Measurements from ENCODE around the gene FKBP1A.

Gene FKBP1A
- 28.1 to 30.6 (median 29.3) reads per million in 3 donors for total RNA-seq

DNA sequence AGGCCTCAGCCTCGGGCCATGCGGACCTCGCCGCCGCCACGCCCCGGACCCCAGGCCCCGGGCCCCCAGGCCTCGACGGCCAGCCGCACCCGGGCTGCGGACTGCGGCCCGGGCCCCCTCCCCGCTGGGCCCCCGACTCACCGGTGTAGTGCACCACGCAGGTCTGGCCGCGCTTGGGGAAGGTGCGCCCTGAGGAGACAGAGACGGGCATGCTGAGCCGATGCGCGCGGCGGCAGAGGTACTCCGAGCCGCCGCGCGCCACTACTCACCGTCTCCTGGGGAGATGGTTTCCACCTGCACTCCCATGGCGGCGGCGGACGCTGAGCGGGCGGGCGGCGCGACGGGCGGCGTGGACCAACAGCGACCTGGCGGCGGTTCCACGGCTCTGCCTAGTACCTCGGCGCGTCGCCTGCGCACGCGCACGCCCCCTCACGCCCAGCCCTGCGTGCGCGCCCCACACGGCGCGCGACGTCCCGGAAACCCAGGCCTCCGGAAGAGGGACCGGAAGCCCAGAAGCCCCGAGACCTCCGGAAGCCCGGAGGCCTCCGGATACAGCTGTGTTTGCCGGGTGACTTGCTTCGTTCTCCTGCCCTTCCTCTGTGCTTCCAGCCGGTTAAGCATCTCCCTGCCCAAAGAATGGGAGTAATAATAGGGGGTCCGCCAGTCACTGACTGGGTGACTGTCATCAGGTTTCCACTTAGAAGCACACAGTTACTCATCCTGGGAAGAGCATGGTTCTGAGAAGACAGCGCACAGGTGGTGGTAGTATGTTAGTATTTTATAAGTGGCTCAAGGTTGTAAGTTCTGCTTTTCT is at the start of gene FKBP1A:
TSS of gene FKBP1A (minus strand) at position 362 of the 814 bp plus-strand sequence. CDS start at position 306, 56 bp downstream.
- DNase-seq, result peak; percentile 85 to 87 (median 86)
- Histone ChIP-seq H3K27me3 (replicated peaks; ENCODE audit: control insufficient read depth, insufficient read depth, low read length, poor library complexity, severe bottlenecking) (no peaks in the 10 kb centered on the region), H3K4me1 (ENCODE audit: control insufficient read depth, insufficient read depth, low read length, poor library complexity, severe bottlenecking) (peaks cover 45% of the 10 kb centered on the region), H3K36me3 (ENCODE audit: control insufficient read depth, insufficient read depth, low read length) (no peaks in the 10 kb centered on the region), H3K4me3 (ENCODE audit: insufficient read depth, low read depth, low read length, poor library complexity, severe bottlenecking) (peak within 1 kb of the TSS; percentile 69), H3K9me3 (ENCODE audit: control insufficient read depth, low read length) (no peaks in the 10 kb centered on the region), H3K27ac (ENCODE audit: insufficient read depth, low read length, poor library complexity, severe bottlenecking) (peak within 1 kb of the TSS; percentile 70)

DNA sequence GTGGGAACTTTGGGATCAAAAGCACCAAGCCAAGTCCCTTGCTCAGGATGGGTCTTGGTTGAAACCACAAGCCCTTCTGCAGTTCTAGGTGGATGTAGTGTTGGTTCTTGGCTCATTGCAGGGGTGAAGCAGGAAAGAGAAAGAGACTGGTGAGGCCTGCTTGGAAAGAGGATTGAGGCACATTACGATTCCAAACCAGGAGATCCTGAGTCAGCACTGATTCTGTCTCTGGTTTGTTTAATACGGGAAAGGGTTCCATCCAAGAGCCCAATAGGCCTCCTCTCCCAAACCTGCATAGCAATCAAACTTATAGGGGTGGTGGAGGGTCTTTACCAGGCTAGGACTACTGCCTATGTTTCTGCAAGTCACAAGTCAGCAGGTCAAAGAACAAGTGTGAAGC is 49.5 kb upstream of the FKBP1A start:
- H3K27me3 ChIP-seq (replicated peaks; ENCODE audit: control insufficient read depth, insufficient read depth, low read length, poor library complexity, severe bottlenecking), result no peaks in the 10 kb centered on the region
- H3K4me3 ChIP-seq (ENCODE audit: insufficient read depth, low read depth, low read length, poor library complexity, severe bottlenecking), result no peak overlapping the region
- no peaks in the 10 kb centered on the region for H3K4me1 ChIP-seq (ENCODE audit: control insufficient read depth, insufficient read depth, low read length, poor library complexity, severe bottlenecking)
- H3K36me3 ChIP-seq (ENCODE audit: control insufficient read depth, insufficient read depth, low read length), result peaks cover 57% of the 10 kb centered on the region
- no peak for DNase-seq
- H3K27ac ChIP-seq (ENCODE audit: insufficient read depth, low read length, poor library complexity, severe bottlenecking), result no peak overlapping the region
- no peaks in the 10 kb centered on the region for H3K9me3 ChIP-seq (ENCODE audit: control insufficient read depth, low read length)

- Histone ChIP-seq H3K4me1 (ENCODE audit: control insufficient read depth, insufficient read depth, low read length, poor library complexity, severe bottlenecking) (no peaks in the 10 kb centered on the region), H3K36me3 (ENCODE audit: control insufficient read depth, insufficient read depth, low read length) (peaks cover 47% of the 10 kb centered on the region), H3K27me3 (replicated peaks; ENCODE audit: control insufficient read depth, insufficient read depth, low read length, poor library complexity, severe bottlenecking) (no peaks in the 10 kb centered on the region), H3K27ac (ENCODE audit: insufficient read depth, low read length, poor library complexity, severe bottlenecking) (no peak overlapping the region), H3K4me3 (ENCODE audit: insufficient read depth, low read depth, low read length, poor library complexity, severe bottlenecking) (no peak overlapping the region), H3K9me3 (ENCODE audit: control insufficient read depth, low read length) (no peaks in the 10 kb centered on the region)
- no peak for DNase-seq
Observed at GRCh38 chr20:1441133-1441532, 48.3 kb upstream of the FKBP1A start.

DNA sequence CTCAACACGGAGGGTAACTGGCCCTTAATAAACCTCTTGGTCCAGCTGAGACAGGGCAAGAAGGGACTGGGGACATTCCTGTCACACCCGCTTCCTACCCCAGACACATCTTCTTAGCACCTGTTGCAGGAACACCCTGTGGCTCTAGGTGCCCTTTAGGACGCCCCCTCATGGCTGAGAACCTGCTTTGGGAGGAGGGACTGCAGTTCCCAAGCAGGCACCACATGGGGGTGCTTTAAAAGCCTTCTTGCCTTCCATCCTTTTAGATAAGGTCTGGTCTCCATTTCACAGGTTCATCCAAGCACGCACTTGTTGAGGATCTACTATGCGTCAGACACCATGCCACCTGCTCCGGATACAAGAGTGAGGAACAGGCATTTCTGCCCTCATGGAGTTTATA is 47.2 kb upstream of the FKBP1A start:
- H3K9me3 ChIP-seq (ENCODE audit: control insufficient read depth, low read length), result no peaks in the 10 kb centered on the region
- no peaks in the 10 kb centered on the region for H3K27me3 ChIP-seq (replicated peaks; ENCODE audit: control insufficient read depth, insufficient read depth, low read length, poor library complexity, severe bottlenecking)
- no peak overlapping the region for H3K4me3 ChIP-seq (ENCODE audit: insufficient read depth, low read depth, low read length, poor library complexity, severe bottlenecking)
- H3K36me3 ChIP-seq (ENCODE audit: control insufficient read depth, insufficient read depth, low read length), result peaks cover 36% of the 10 kb centered on the region
- H3K27ac ChIP-seq (ENCODE audit: insufficient read depth, low read length, poor library complexity, severe bottlenecking), result no peak overlapping the region
- peaks cover 5% of the 10 kb centered on the region for H3K4me1 ChIP-seq (ENCODE audit: control insufficient read depth, insufficient read depth, low read length, poor library complexity, severe bottlenecking)
- DNase-seq, result no peak

DNA sequence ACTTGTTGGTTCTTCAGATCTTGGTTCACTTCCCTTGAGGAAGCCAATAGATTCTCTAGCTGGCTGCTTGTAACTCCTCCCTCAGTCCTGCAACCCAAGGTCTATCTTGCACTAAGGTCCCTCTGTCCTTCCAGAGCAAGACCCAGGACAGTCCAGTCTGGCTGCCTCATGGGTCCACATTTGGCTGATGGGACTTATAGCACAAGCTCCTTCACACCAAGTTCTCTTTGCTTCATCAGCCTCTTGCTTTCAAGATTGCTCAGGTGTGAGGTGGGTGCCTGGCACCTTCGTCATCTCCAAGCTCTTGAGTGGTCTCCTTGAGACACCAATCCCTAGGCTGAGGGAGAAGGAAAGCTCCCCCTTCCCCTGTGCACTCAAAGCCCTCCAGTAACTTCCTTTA is 45.5 kb upstream of the FKBP1A start:
- no peaks in the 10 kb centered on the region for H3K9me3 ChIP-seq (ENCODE audit: control insufficient read depth, low read length)
- peaks cover 23% of the 10 kb centered on the region for H3K36me3 ChIP-seq (ENCODE audit: control insufficient read depth, insufficient read depth, low read length)
- peaks cover 13% of the 10 kb centered on the region for H3K4me1 ChIP-seq (ENCODE audit: control insufficient read depth, insufficient read depth, low read length, poor library complexity, severe bottlenecking)
- no peak overlapping the region for H3K4me3 ChIP-seq (ENCODE audit: insufficient read depth, low read depth, low read length, poor library complexity, severe bottlenecking)
- no peak for DNase-seq
- no peaks in the 10 kb centered on the region for H3K27me3 ChIP-seq (replicated peaks; ENCODE audit: control insufficient read depth, insufficient read depth, low read length, poor library complexity, severe bottlenecking)
- no peak overlapping the region for H3K27ac ChIP-seq (ENCODE audit: insufficient read depth, low read length, poor library complexity, severe bottlenecking)

DNA sequence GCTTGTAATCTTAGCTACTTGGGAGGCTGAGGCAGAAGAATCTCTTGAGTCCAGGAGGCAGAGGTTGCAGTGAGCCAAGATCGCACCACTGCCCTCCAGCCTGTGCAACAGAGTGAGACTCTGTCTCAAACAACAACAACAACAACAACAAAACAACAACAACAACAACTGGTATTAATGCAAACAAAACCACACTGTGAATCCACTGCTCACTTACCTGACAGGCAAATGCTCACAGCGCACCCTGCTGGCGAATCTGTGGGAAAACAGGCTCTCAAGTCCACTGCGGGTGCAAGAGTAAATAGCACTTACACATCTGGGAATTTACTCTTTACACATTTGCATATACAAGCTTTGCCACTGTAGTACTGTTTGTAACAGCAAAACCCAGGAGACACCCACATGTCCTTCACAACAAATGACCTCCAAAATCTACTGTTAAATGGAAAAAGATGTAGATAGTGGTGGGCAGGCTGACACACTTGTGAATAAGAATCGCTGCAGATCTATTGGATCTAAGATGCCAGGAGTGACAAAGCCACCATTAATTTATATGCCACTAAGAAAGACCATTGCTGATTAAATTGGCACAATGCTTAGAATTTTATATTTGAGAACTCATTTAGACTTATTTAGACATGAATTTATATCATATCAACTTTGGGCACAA is 44.5 kb upstream of the FKBP1A start:
- peaks cover 13% of the 10 kb centered on the region for H3K4me1 ChIP-seq (ENCODE audit: control insufficient read depth, insufficient read depth, low read length, poor library complexity, severe bottlenecking)
- no peaks in the 10 kb centered on the region for H3K27me3 ChIP-seq (replicated peaks; ENCODE audit: control insufficient read depth, insufficient read depth, low read length, poor library complexity, severe bottlenecking)
- H3K4me3 ChIP-seq (ENCODE audit: insufficient read depth, low read depth, low read length, poor library complexity, severe bottlenecking), result no peak overlapping the region
- peak; percentile 47 to 70 (median 59) for DNase-seq
- peaks cover 18% of the 10 kb centered on the region for H3K36me3 ChIP-seq (ENCODE audit: control insufficient read depth, insufficient read depth, low read length)
- H3K9me3 ChIP-seq (ENCODE audit: control insufficient read depth, low read length), result no peaks in the 10 kb centered on the region
- H3K27ac ChIP-seq (ENCODE audit: insufficient read depth, low read length, poor library complexity, severe bottlenecking), result no peak overlapping the region

- Histone ChIP-seq H3K4me1 (ENCODE audit: control insufficient read depth, insufficient read depth, low read length, poor library complexity, severe bottlenecking) (peaks cover 13% of the 10 kb centered on the region), H3K36me3 (ENCODE audit: control insufficient read depth, insufficient read depth, low read length) (peaks cover 10% of the 10 kb centered on the region), H3K27me3 (replicated peaks; ENCODE audit: control insufficient read depth, insufficient read depth, low read length, poor library complexity, severe bottlenecking) (no peaks in the 10 kb centered on the region), H3K9me3 (ENCODE audit: control insufficient read depth, low read length) (no peaks in the 10 kb centered on the region), H3K4me3 (ENCODE audit: insufficient read depth, low read depth, low read length, poor library complexity, severe bottlenecking) (no peak overlapping the region), H3K27ac (ENCODE audit: insufficient read depth, low read length, poor library complexity, severe bottlenecking) (no peak overlapping the region)
- no peak for DNase-seq
Observed at GRCh38 chr20:1436263-1436662, 43.4 kb upstream of the FKBP1A start.

DNA sequence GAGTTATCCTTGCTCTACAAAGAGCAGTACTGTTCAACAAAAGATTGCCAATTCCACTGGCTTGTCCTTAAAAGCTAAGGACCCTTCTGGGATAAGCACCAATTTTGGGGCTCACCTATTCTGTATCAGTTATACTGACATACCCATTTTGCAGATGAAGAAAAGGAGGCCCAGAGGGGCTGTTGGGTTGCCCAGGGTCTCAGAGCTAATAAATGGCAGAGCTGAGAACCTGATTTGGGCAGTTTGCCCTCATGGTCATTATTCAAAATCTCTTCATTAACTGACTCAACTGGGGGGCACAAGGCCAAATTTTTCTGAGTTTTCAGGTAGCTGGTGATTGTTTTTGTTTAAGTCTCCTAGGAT is 42.5 kb upstream of the FKBP1A start:
- Histone ChIP-seq H3K27me3 (replicated peaks; ENCODE audit: control insufficient read depth, insufficient read depth, low read length, poor library complexity, severe bottlenecking) (no peaks in the 10 kb centered on the region), H3K36me3 (ENCODE audit: control insufficient read depth, insufficient read depth, low read length) (peaks cover 6% of the 10 kb centered on the region), H3K4me3 (ENCODE audit: insufficient read depth, low read depth, low read length, poor library complexity, severe bottlenecking) (no peak overlapping the region), H3K9me3 (ENCODE audit: control insufficient read depth, low read length) (no peaks in the 10 kb centered on the region), H3K4me1 (ENCODE audit: control insufficient read depth, insufficient read depth, low read length, poor library complexity, severe bottlenecking) (peaks cover 13% of the 10 kb centered on the region), H3K27ac (ENCODE audit: insufficient read depth, low read length, poor library complexity, severe bottlenecking) (no peak overlapping the region)
- no peak for DNase-seq

DNA sequence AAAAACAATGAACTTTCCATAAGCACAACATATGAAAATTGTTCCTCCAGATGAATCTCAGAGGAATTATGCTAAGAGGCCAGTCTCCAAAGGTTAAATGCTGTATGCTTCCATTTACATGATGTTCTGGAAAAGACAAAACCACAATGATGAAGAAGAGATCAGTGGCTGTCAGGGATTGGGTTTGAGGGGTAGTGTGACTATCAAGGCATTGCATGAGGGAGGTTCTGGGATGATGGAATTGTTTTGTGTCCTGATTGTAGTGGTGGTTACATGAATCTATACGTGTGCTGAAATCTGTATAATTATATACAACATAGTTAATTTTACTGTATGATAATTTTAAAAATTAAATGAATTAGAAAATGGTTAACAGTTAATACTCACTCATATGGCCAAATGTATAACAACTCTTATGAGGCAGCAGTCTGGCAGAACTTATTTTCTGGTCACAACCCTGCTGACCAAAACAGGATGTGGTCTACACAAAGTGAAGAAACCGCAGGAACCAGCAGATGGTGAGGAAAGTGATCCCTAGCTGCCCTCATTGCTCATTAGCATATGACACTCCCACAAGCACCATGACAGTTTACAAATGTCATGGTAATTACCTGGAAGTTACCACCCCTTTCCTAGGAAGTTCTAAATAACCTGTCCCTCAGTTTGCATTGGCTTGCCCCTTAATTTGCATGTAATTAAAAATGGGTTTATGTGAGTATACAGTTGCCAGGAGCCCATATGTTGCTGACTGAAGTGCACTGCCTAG is 41.9 kb upstream of the FKBP1A start:
- Histone ChIP-seq H3K4me3 (ENCODE audit: insufficient read depth, low read depth, low read length, poor library complexity, severe bottlenecking) (no peak overlapping the region), H3K27ac (ENCODE audit: insufficient read depth, low read length, poor library complexity, severe bottlenecking) (no peak overlapping the region), H3K36me3 (ENCODE audit: control insufficient read depth, insufficient read depth, low read length) (peaks cover 6% of the 10 kb centered on the region), H3K9me3 (ENCODE audit: control insufficient read depth, low read length) (no peaks in the 10 kb centered on the region), H3K27me3 (replicated peaks; ENCODE audit: control insufficient read depth, insufficient read depth, low read length, poor library complexity, severe bottlenecking) (no peaks in the 10 kb centered on the region), H3K4me1 (ENCODE audit: control insufficient read depth, insufficient read depth, low read length, poor library complexity, severe bottlenecking) (peaks cover 13% of the 10 kb centered on the region)
- peak; percentile 51 to 59 (median 53) for DNase-seq
